GM10266 (cell line): ENCODE data around the gene TMEM184A.

Source experiments
- DNase-seq: peaks from one replicate; pipeline ENCODE4 v3.0.0; 2012; ENCODE audit errors: extremely low spot score
- CTCF ChIP-seq: IDR thresholded peaks from 2 replicates; pipeline ENCODE4 v1.5.1; 2012; ENCODE audit warnings: mild to moderate bottlenecking, low read depth; ENCODE audit not compliant: control insufficient read depth, insufficient read depth; ENCODE audit errors: missing control alignments

The TMEM184A gene

GRCh38 chr7:1598961-1599639 lies 43.1 kb upstream of the TMEM184A start:
- TF ChIP-seq CTCF: no peak
- DNase-seq: no peak

DNA sequence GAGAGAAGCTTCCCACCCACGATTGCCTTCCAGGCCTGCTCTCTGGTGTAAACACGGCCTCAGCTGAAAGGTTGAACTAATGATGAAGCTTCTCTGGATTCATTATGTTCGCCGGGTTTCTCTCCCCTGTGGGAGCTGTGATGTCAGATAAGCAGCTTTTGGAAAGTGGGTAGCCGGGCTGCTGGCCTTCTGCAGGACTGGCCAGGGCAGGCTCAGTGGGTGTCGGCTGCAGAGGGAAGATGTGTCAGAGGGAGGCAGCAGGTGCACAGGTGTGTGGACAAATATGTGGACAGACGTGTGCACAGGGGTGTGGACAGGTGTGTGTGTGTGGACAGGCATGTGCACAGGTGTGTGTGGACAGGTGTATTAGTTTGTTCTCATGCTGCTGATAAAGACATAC lies 42.3 kb upstream of the TMEM184A start:
- no peak for DNase-seq
- no peak for TF ChIP-seq CTCF

DNA sequence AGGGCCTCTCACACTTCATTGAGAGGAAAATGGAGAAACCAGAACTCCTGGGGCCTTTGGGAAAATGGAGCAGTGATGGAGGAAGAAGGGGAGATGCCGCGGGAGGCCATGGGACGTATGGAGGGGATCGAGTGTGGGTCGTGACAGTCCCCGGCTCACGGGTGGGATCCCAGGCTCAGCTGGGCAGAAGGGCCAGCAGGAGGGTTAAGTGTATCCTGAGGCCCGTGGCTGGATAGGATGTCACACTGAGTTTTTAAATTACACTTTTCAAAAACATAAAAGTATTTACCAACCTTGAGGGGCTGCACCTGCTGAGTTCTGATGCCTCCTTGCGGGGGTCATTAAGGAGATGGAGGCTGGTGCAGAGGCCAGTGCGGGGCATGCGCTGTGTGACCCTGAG lies 41.8 kb upstream of the TMEM184A start:
- DNase-seq: no peak
- TF ChIP-seq CTCF: no peak

GRCh38 chr7:1597066-1597760 lies 41.2 kb upstream of the TMEM184A start:
- TF ChIP-seq CTCF: no peak
- DNase-seq: no peak

GRCh38 chr7:1596181-1597043 lies 40.4 kb upstream of the TMEM184A start:
- DNase-seq: no peak
- no peak for TF ChIP-seq CTCF

GRCh38 chr7:1595636-1596035 lies 39.6 kb upstream of the TMEM184A start:
- no peak for TF ChIP-seq CTCF
- no peak for DNase-seq

GRCh38 chr7:1595027-1595426 lies 39.0 kb upstream of the TMEM184A start:
- TF ChIP-seq CTCF: no peak
- DNase-seq: no peak
